Measurements from ENCODE around the gene TET2. TPM values are rescaled to one million over a fixed set of nuclear protein-coding genes. Genes with fewer than 3 reads are reported as not detected.

The TET2 gene
- total RNA-seq, 4 donors from 2014 or later = 19.1 to 36.8 (median 30.4) TPM

DNA sequence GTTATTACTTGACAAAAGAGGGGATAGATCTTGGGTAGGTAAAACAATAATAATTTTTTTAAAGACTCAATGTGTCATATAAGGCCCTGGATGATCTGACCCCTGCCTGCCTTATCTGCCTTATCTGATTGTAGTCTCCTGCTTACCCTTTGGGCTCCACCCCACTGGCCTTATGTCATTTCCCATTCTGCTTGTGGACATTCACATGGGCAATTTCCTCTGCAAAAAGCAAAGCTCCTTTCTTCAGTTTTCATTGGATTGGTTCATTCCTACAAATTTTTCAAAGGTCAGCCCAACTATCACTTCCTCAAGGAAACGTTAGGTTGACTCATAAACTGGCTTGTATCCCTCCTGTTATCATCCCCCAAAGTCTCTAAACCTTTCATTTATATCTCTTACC is 15.7 kb upstream of the TET2 start:
- no peak for DNase-seq
- H3K4me1 ChIP-seq = no peaks in the 10 kb centered on the region
- H3K4me3 ChIP-seq = no peak overlapping the region
- WGBS, 2 donors = 61 to 67% methylated on average over 1 of the region's 1 CpG
- H3K27me3 ChIP-seq = no peaks in the 10 kb centered on the region
- H3K36me3 ChIP-seq = no peaks in the 10 kb centered on the region
- intact Hi-C loops (cut with DNase I) = no loop called here
- H3K27ac ChIP-seq = no peak overlapping the region
- TF ChIP-seq POLR2A (IDR thresholded peaks at IDR 0.05) = no peak
- TF ChIP-seq, protein P1, sequence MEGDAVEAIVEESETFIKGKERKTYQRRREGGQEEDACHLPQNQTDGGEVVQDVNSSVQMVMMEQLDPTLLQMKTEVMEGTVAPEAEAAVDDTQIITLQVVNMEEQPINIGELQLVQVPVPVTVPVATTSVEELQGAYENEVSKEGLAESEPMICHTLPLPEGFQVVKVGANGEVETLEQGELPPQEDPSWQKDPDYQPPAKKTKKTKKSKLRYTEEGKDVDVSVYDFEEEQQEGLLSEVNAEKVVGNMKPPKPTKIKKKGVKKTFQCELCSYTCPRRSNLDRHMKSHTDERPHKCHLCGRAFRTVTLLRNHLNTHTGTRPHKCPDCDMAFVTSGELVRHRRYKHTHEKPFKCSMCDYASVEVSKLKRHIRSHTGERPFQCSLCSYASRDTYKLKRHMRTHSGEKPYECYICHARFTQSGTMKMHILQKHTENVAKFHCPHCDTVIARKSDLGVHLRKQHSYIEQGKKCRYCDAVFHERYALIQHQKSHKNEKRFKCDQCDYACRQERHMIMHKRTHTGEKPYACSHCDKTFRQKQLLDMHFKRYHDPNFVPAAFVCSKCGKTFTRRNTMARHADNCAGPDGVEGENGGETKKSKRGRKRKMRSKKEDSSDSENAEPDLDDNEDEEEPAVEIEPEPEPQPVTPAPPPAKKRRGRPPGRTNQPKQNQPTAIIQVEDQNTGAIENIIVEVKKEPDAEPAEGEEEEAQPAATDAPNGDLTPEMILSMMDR (IDR thresholded peaks at IDR 0.05) = no peak
- no peaks in the 10 kb centered on the region for H3K9me3 ChIP-seq

DNA sequence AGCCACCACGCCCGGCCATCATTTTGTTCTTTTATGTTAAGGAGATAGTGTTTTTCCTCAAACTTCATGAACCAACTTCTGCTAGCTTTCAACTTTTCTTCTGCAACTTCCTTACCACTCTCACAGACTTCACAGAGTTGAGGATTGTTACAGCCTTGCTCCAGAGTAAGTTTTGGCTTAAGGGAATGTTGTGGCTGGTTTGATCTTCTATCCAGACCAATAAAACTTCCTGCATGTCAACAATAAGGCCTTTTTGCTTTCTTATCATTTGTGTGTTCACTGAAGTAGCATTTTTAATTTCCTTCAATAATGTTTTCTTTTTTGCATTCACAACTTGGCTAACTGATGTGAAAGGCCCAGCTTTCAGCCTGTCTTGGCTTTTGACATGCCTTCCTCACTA is 12.7 kb upstream of the TET2 start:
- intact Hi-C loops (cut with DNase I) = no loop called here
- Histone ChIP-seq H3K4me3 (no peak overlapping the region), H3K36me3 (no peaks in the 10 kb centered on the region), H3K4me1 (peaks cover 0 to 11% (median 0%) of the 10 kb centered on the region in 3 donors), H3K27ac (no peak overlapping the region), H3K27me3 (no peaks in the 10 kb centered on the region), H3K9me3 (no peaks in the 10 kb centered on the region)
- no peak for DNase-seq
- TF ChIP-seq, protein P1 (IDR thresholded peaks at IDR 0.05) = no peak
- no peak for TF ChIP-seq POLR2A (IDR thresholded peaks at IDR 0.05)
- WGBS, 2 donors = 92 to 96% methylated on average over 2 of the region's 2 CpGs

DNA sequence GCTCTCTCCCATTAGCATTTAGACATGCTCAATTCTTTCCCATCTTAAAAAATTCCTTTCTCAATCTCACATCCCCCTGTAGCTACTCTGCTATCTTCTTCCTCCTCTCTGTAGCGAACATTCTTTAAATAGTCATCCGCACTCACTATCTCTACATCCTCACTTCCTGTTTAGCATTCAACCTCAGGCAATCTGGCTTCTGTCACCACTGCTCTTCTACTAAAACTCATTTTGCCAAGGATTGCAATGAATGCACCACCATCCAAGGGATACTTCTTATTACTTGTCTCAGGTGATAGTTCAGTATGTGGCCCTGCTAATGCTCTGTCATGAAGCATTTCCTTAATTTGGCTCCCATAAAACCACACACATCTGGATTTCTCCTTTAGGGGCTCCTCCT is 10.9 kb upstream of the TET2 start:
- TF ChIP-seq, protein P1 (IDR thresholded peaks at IDR 0.05) = no peak
- TF ChIP-seq POLR2A (IDR thresholded peaks at IDR 0.05) = no peak
- intact Hi-C loops (cut with DNase I) = no loop called here
- Histone ChIP-seq H3K27me3 (no peaks in the 10 kb centered on the region), H3K4me3 (no peak overlapping the region), H3K4me1 (peaks cover 0 to 14% (median 0%) of the 10 kb centered on the region in 3 donors), H3K36me3 (no peaks in the 10 kb centered on the region), H3K27ac (no peak overlapping the region), H3K9me3 (no peaks in the 10 kb centered on the region)
- WGBS, 2 donors = 76 to 79% methylated on average over 2 of the region's 2 CpGs
- DNase-seq = no peak

DNA sequence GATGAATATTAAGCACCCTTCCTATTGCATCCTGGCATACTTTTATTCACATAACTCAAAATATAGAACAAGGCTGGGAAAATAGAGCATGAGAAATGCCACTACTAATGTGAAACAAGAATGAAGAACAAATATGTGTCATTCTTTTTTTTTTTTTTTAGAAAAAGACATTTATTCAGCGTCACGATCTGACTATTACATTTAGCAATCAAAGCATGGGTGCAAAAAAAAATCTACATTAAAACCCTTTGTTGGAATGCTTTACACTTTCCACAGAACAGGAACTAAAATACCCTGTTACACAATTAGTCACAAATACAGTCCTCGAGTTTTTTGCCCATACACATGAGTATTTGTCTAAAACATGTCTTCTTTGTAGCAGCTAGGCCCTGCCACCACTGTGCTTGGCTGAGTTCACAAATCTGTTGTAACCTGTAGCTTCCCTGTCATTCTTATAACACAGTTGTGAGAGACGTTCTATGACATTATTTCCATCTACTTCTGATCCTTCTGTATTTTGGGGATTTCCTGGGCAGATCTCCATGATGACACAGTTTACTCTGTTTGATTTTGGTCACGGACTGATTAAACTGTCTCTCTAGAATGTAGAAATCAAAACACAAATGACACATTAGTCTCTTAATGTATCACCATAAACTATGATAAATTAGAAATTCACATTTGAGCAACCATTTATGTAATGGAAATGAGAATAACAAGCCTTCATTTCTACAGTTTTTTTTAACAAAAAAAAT is 9.4 kb upstream of the TET2 start:
- no peak for DNase-seq
- H3K27ac ChIP-seq = no peak overlapping the region
- intact Hi-C loops (cut with DNase I) = no loop called here
- H3K4me3 ChIP-seq = no peak overlapping the region
- H3K36me3 ChIP-seq = no peaks in the 10 kb centered on the region
- no peaks in the 10 kb centered on the region for H3K27me3 ChIP-seq
- WGBS, 2 donors = 23 to 37% methylated on average over 5 of the region's 5 CpGs
- TF ChIP-seq, protein P1 (IDR thresholded peaks at IDR 0.05) = no peak
- TF ChIP-seq POLR2A (IDR thresholded peaks at IDR 0.05) = no peak
- peaks cover 0 to 14% (median 0%) of the 10 kb centered on the region in 3 donors for H3K4me1 ChIP-seq
- no peaks in the 10 kb centered on the region for H3K9me3 ChIP-seq

DNA sequence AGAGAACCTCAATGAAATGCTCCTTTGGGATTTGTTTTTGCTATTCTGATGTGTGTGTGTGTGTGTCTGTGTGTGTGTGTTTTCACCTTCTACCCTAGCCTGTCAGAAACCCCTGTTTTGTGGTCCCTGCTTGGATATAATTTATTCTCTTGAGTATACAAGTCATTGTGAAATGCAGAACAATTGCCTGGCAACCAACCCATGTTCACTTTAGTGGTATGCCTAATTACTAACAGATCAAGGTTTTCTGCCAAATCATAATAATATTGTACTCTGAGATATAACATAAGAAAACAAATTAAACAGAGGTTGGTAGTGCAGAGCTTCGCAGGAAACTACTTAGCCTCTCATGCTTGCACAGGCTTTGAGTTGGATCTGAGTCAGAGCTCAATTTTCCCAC is 7.0 kb upstream of the TET2 start:
- Histone ChIP-seq H3K4me3 (no peak overlapping the region), H3K36me3 (no peaks in the 10 kb centered on the region), H3K9me3 (no peaks in the 10 kb centered on the region), H3K4me1 (peaks cover 0 to 14% (median 0%) of the 10 kb centered on the region in 3 donors), H3K27ac (no peak overlapping the region), H3K27me3 (no peaks in the 10 kb centered on the region)
- WGBS, 2 donors = 43 to 64% methylated on average over 1 of the region's 1 CpG
- no peak for TF ChIP-seq POLR2A (IDR thresholded peaks at IDR 0.05)
- TF ChIP-seq, protein P1 (IDR thresholded peaks at IDR 0.05) = no peak
- intact Hi-C loops (cut with DNase I) = loop anchor here (5.0 kb wide), 1 partner anchor 333 kb away; the partner anchor contains the start of gene PPA2
- DNase-seq = no peak
